LNCaP clone FGC (cell line): ENCODE results near the gene FUBP3.

Source experiments
- DNase-seq: peaks from one replicate; pipeline ENCODE4 v3.0.0-alpha.2; 2011; ENCODE audit warnings: low read depth
- H3K4me3 ChIP-seq: 2 replicates; pipeline ENCODE4 v1.5.1; 2011; ENCODE audit warnings: mild to moderate bottlenecking, low read depth, low read length, control low read depth
- TF ChIP-seq, protein P1 (sequence below): IDR thresholded peaks from 2 replicates; pipeline ENCODE4 v1.5.1; 2012; ENCODE audit warnings: mild to moderate bottlenecking; ENCODE audit not compliant: control insufficient read depth, insufficient read depth; ENCODE audit errors: extremely low read depth

FUBP3 gene

DNA sequence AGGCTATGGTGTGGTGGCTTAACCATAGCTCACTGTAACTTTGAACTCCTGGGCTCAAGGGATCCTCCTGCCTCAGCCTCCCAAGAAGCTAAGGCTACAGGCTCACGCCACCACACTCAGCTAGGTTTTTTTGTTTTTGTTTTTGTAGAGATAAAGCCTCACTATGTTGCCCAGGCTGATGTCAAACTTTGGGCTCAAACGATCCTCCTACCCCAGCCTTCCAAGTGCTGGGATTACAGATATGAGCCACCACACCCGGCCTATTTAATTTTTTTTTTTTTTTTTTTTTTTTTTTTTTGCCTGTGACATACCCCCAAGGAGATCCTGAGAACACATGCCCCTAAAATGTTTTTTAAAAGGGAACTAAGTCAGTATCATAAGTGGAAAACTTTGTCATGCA, 10.4 kb downstream of the FUBP3 start:
- TF ChIP-seq, protein P1, sequence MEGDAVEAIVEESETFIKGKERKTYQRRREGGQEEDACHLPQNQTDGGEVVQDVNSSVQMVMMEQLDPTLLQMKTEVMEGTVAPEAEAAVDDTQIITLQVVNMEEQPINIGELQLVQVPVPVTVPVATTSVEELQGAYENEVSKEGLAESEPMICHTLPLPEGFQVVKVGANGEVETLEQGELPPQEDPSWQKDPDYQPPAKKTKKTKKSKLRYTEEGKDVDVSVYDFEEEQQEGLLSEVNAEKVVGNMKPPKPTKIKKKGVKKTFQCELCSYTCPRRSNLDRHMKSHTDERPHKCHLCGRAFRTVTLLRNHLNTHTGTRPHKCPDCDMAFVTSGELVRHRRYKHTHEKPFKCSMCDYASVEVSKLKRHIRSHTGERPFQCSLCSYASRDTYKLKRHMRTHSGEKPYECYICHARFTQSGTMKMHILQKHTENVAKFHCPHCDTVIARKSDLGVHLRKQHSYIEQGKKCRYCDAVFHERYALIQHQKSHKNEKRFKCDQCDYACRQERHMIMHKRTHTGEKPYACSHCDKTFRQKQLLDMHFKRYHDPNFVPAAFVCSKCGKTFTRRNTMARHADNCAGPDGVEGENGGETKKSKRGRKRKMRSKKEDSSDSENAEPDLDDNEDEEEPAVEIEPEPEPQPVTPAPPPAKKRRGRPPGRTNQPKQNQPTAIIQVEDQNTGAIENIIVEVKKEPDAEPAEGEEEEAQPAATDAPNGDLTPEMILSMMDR = no peak
- H3K4me3 ChIP-seq = no peak overlapping the region
- no peak for DNase-seq

DNA sequence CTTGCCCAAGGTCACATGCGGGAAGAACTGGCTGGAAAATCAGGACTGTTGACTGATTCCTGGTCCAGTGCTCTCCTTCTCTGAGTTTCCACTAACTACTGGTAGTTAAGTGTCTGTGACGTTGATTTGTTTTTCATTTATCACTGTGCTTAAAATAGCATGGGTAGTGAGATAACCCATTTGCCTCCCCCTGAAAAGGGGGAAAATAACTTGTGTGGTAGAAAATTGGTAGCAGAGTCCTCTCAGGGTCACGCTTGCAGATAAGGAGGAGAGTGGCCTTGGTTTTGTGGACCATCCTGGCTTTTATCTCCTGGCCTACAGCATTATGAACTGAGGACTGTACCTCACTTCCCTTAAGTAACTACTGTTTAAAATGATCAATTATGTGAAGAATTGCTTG, 10.9 kb downstream of the FUBP3 start:
- TF ChIP-seq, protein P1 = no peak
- no peak overlapping the region for H3K4me3 ChIP-seq
- no peak for DNase-seq

DNA sequence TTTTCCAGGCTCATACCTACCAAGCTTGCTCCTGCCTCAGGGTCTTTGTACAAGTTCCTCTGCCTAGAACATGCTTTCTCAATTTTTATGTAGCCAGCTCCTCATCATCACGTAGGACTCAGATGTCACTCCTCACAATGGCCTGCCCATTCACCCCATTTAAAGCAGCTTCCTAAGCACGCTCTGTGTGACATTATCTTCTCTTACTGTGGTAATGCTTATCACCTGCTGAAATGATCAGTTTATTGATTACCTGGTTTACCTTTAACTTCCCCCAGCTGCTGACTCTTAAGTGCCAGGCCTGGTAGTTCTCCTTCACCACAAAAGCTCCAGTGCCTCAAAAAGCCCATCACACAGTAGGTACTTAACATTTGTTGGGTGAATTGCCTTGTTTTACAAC, 13.6 kb downstream of the FUBP3 start:
- TF ChIP-seq, protein P1 = no peak
- DNase-seq = no peak
- no peak overlapping the region for H3K4me3 ChIP-seq

DNA sequence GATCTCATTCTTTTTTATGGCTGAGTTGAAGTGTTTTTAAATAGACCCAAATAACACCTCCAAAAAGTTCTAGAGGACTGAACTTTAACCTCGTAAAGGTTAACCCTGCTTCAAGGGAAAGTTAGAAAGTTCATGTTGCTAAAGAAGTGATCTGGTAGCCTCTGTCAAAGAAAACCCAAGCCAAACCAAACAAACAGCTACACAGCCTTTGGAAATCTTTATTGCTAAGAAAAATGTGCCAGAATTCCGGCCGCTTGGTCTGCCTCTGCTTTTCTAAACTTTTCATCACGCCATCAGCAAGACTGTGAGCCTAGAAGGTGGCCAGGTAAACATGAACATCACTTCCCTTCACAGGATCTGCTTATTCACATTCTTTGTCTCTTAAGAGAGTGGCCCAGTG, 17.9 kb downstream of the FUBP3 start:
- H3K4me3 ChIP-seq = no peak overlapping the region
- DNase-seq = no peak
- TF ChIP-seq, protein P1 = no peak

DNA sequence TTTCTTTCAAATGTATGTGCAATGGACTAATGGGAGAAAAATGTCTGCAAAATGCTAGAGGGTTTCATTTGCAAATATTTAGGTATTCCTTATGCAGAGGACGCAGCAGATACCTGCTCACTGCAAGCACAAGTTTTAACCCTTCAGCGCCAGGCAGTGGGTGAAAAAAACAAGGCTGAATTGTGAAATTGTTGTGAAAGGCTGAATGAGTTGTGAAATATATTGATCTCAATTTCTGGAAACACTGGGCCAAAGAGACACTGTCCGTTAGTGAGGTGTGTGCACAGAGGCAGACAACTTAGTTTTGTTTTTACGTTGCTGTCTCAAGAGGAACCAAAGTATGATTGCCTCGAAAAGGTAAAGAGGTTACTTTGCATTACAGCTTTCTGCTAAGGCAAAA, 18.8 kb downstream of the FUBP3 start:
- DNase-seq = no peak
- no peak overlapping the region for H3K4me3 ChIP-seq
- TF ChIP-seq, protein P1 = no peak

DNA sequence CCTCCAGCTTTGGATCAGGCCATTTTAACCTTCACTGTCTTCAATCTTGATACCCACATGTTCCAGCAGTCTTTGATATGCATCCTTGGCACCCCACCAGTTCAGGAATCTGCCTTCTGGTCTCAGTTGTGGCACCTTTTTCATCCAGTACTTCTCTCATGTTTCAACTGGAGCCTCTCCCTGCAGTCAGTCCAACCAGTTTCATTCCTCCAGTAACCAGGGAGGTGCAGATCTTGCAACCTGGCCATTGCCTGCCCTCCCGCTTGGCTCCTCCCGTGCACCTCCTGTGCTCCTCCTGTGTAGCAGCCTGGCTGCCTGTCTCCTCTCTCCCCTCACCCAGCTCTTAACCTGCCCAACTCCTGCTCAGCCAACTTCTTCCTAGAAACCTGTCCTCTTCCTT, 20.2 kb downstream of the FUBP3 start:
- H3K4me3 ChIP-seq = no peak overlapping the region
- DNase-seq = no peak
- TF ChIP-seq, protein P1 = no peak

DNA sequence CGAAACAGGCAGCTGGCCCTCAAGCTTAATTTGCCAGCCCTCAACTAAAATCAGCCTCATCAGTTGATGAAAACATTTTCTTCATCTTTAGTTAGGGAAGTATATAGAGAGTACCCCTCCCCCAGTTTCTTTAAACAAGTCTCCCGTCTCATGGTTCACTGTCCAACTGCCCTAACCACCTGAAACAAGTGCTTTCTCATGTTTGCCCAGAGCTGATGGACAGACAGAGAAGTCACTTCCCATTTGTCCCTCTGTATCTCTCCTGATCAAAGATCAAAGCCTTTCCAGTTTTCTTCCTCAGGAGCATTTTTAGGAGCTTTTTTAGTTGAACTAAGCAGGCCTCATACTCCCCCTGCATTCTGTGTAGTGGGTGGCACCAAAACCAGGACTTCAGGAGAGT, 21.7 kb downstream of the FUBP3 start:
- no peak overlapping the region for H3K4me3 ChIP-seq
- no peak for DNase-seq
- TF ChIP-seq, protein P1 = no peak
